ENCODE results near the gene RFX2.
"Not testable (repeated sequence)": the region's sequence is repeated elsewhere in the genome, so short reads cannot be mapped to it uniquely, and the experiment has no call there.

Gene RFX2

DNA sequence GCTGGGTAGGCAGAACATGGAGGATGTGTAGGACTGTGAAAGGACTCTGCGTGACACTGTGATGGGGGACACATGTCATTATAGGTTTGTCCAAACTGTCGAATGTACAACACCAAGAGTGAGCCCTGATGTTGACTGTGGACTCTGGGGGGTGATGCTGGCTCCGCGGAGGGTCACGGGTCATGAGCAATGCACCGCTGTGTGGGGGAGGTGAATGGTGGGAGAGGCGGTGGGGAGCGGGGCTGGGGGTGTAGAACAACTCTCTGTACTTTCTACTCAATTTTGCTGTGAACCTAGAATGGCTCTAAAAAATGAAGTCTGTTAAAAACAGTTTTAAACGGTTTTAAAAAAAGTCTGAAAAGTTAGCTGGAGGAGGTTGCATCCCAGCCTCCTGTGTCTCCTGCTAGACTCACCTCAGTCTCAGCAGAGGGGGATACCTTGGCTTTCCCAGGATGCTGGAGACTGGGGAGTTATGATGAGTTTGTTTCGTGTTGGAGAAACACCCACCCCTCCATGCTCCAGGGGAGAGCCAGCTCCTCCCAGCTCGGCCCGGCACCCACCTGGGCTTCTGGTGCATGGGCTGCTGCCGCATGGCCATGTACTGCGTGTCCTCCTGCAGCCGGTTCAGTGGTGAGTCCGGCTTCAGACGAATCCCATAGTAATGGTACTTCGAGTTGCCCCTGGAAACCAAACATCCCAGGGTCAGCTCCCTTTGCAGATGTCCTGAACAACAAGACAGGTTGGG is 97.7 kb downstream of the RFX2 start:
- no peak for DNase-seq (ENCODE audit: low read depth, low spot score)

DNA sequence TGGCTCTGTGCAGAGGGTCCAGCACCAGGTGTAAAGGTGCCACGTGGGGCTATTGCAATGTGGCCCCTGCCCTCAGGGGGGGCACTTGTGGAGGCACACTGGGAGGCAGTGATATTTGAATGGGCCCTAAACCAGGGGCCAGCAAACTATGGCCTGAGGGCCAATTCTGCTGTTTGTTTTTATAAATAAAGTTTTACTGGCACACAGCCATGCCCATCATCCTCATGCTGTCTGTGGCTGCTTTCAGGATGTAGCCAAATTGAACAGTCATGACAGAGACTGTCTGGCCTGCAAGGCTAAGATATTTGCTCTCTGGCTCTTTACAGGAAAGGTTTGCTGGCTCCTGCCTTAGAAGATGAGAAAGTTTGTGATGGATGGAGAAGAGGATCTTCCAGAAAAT is 98.5 kb downstream of the RFX2 start:
- DNase-seq (ENCODE audit: low read depth, low spot score), result no peak

DNA sequence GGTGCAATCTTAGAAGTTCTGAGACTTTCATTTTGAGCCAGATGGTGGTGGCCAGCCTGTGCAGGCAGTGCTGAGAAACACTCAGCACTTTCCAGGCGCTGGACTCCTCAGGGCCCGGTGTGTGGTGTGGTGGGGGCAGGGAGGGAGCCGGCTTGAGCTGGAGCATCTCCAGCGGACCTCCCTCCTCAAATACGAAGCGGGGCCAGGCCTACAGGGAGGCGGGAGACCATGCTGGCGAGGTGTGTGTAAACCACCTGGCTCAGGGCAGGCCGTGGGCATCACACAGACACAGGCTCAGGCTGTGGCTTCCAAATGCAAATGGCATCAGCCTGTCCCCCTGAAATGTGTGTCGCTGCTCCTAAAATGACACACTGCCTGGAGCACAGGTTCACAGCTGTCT is 99.1 kb downstream of the RFX2 start:
- no peak for DNase-seq (ENCODE audit: low read depth, low spot score)

DNA sequence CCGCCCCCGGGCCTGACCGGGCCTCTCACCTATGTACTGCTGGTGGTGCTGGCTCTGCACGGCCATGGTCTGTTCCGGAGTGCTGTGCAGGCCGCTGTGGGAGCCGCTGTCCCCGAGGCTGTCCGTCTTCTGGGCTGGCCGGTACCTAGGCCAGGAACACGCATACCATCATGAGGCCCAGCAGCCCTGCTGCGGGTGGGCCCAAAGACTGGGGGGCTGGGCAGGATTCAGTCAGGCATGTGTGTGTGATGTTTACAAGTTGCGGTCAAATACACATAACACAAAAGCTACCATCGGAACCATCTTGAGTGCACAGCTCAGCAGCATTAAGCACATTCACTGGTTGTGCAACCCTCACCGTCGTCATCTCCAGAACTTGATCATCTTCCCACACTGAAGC is 100.2 kb downstream of the RFX2 start:
- no peak for DNase-seq (ENCODE audit: low read depth, low spot score)

DNA sequence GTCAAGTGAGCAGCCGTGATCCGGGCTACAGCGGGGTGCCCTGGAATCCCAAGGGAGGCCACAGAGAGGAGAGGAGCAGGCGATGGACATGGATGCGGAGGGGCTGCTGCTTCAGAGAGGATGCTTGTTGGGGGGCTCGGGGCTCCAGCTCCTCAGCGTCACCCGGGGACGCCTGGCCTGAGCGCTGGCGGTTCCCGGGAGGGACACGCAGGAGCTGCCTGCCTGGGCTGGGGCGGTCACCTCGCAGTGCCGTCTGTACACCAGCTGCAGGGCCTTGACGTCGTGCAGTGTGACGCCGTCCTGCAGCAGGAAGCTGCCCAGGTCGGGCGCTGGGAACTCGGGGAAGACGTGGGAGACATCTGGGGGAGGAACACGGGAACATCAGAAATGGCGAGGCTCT is 102.4 kb downstream of the RFX2 start:
- DNase-seq (ENCODE audit: low read depth, low spot score), result no peak

DNA sequence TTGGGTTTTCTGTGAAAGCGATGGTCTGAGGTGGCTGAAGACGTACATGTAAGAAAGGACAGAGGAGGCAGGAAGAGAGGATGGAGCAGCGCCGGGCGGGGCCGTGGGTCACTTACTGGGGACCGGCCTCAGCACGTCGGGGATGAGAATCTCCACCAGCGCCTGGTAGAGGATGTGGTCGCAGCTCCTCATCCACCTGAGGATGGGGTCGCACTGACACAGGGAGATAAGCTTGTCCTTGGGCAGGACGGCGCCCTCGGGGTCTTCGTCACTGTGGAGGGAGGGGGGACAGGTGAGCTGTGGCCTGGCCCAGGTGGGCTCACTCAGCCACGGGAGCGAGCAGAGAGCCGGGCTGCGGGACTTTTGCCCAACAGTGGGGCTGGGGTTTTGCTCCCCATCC is 103.4 kb downstream of the RFX2 start:
- no peak for DNase-seq (ENCODE audit: low read depth, low spot score)

DNA sequence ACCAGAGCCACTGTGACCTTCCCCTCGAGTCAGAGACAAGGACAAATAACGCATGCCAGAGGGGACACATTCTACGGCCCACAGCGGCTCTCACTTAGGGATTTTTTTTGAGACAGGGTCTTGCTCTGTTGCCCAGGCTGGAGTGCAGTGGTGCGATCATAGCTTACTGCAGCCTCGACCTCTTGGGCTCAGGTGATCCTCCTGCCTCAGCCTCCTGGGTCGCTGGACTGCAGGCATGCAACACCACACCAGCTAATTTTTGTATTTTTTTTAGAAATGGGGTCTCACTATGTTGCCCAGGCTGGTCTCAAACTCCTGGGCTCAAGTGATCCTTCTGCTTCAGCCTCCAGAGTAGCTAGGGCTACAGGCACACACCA is 104.2 kb downstream of the RFX2 start:
- DNase-seq (ENCODE audit: low read depth, low spot score), result not testable (repeated sequence)

DNA sequence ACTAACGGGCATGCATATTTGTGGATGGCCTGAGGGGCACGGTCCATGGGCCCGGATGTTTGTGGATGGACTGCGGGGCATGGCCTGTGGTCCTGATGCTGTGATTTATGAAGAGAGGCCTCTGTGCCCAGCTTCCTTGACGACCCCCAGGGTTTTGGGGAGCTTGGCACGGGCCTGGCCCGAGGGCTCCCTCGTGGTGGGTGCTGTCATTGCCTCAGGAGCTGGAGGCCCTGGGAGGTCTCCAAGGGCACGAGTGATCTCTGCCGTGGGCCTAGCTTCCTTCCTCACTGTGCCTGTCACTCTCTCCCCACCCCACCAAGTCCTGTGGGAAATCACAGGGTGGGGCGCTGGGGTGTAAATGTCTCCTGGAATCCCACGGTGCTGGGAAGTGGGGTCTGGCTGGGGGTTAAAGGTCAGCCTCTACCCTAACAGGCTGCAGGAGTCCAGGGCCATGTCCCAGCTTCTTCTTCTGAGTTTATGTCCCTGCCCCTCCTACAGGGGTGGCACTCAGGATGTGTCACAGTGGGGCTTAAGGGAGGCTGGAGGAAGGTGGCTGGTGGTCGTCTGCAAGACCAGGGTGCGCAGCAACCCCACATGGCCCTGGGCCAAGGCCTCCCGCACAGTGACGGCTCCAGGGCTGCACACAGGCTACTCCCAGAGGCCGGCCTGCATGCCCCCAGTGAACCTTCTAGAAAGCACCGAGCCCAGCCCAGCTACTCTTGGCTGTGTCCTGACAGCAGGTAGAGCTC is 104.8 kb downstream of the RFX2 start:
- no peak for DNase-seq (ENCODE audit: low read depth, low spot score)

DNA sequence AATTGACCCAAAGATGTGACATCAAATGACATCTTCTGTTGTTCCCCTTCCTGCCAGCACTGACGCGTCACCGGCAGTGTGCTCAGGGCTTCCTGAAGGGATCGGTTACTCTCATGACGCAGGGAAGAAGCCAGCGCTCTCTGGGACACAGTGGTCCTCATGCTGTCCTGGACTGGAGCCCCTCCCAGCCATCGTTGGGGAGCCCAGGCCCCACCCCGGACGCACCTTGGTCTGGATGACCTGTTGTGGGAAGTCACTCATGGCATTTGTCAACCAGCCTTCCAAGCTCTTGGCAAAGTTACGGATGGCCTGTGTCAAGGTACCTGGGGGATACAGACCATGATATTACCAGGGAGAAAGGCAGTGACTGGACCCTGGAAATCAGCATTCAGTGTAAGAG is 106.3 kb downstream of the RFX2 start:
- DNase-seq (ENCODE audit: low read depth, low spot score), result no peak

DNA sequence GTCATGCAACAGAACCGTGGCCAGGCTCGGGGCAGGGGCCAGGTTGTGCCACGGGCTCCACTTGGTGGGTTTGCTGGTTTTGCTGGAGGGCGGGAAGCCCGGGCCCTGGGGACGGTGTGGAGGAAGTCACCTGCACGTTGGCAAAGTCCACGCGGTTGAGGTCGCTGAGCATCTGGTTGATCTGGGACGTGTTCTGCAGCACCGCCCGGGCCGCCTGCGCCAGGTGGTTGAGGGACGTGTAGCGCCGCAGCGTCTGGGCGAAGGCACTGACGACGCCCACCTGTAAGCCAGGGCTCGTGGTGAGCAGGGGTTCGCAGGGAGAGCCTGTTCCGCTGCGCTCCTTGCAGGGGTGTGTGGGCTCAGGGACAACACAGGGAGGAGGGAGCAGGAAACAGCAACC is 107.7 kb downstream of the RFX2 start:
- no peak for DNase-seq (ENCODE audit: low read depth, low spot score)

DNA sequence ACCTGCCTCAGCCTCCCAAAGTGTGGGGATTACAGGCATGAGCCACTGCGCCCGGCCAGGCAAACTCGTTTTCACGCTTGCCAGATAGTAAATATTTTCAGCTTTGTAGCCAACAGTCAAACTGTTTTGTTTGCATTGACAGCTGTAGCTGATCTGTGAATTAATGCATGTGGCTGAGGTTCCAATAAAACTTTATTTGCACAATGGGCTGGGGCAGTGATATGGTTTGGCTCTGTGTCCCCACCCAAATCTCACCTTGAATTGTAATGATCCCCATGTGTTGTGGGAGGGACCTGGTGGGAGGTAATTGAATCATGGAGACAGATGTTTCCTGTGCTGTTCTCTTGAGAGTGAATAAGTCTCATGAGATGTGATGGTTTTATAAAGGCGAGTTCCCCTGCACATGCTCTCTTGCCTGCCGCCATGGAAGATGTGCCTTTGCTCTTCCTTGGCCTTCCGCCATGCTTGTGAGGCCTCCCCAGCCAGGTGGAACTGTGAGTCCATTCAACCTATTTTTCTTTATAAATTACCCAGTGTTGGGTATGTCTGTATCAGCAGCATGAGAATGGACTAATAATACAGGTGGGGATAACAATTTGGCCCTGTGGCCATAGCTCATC is 110.0 kb downstream of the RFX2 start:
- no peak for DNase-seq (ENCODE audit: low read depth, low spot score)

DNA sequence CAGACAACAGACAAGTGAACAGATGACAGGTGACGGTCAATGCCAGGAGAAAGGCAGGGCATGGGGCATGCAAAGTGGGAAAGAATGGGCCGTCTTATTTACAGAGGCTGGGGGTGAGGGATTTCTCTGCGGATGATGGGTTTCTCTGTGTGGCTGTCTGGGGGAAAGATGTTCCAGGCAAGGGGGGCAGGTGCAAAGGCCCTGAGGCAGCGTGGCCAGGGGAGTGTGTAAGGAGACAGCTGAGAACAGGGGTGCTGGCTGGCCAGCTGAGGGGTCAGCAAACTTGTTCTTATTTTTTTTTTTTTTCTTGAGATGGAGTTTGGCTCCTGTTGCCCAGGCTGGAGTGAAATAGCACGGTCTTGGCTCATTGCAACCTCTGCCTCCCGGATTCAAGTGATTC is 110.6 kb downstream of the RFX2 start:
- no peak for DNase-seq (ENCODE audit: low read depth, low spot score)

DNA sequence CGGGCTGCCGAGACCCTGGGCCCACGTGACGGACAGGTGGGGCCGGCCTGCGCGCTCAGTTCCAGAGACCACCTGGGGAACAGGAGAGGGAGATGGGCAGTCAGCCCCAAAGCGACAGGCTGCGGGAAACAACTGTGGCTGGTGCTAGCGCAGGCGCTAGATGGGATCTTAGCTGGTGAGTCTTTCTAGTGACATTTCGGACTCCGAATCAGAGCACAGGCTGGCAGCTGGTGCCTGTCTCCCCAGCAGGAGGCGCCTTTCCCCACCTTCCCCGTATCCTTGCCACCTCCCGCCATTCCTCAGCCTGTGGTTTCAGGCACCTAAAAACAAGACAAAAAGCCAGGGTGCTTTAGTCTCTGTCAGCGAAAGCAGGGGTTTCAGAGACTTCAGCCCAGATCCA is 112.9 kb downstream of the RFX2 start:
- no peak for DNase-seq (ENCODE audit: low read depth, low spot score)

DNA sequence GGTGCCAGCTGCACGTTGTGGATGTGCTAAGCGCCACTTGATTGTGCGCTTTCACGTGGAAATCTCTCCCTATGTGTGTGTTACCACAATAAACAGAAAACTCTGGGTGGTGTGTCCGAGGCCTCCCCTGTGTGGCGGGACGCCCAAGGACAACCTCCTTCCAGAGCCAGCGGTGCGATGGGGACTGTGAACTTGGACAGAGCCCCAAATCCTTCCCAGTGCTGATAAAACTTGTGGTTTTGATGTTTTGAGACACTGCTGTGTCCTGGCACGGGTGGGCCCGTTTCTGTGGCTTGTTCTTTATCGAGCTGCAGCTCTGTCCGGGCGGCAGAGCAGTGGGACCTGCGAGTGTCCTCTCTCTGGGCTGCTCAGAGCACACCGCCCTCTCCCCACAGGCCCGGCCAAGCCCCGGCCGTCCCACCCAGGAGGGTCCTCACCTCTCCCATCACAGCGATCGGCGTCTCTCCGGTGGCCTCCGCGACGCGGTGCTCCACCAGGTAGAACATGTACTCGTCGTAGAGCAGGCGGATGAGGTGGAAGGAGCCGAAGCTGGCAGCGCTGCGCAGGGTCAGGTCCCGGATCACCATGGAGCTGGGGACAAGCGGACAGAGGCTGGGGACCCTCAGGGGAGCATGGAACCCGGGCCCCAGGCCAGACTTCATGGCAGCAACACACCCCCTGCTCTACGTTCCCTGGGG is 113.5 kb downstream of the RFX2 start:
- no peak for DNase-seq (ENCODE audit: low read depth, low spot score)

DNA sequence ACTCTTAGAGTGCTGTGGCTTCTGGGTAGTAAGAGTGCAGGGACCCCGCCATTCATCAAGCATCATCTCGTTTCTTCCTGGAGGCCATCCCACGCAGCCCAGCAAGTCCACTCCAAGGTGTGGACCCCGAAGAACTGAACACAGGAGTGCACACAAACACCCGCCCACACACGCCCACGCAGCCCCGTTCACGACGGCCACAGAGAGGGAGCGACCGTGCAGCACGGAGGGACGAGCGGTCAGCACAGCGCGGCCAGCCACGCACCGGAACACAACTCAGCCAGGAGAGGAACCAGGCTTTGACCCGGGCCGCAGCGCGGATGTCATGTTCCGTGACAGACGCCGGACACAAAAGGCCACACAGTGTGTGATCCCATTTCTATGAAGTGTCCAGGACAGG is 114.2 kb downstream of the RFX2 start:
- no peak for DNase-seq (ENCODE audit: low read depth, low spot score)

DNA sequence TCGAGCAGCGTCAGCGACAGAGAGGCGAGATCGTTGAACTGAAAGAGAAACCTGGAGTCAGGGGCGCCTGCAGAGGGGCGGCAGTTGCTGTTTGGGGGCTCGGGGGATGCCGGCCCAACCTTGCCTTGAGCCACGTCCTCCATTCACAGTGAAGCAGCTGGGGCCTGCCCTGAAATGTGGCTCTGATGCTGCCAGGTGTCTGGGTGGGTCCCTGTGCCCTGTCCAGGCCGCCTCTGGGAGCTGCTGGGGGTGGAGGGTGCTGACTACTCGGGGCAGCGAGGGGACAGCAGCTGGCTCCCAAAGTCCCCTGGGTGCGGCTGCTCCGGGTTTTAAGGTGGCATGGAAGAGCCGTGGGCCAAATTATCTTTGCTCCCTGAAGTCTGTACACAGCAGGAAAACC is 114.7 kb downstream of the RFX2 start:
- DNase-seq (ENCODE audit: low read depth, low spot score), result no peak

DNA sequence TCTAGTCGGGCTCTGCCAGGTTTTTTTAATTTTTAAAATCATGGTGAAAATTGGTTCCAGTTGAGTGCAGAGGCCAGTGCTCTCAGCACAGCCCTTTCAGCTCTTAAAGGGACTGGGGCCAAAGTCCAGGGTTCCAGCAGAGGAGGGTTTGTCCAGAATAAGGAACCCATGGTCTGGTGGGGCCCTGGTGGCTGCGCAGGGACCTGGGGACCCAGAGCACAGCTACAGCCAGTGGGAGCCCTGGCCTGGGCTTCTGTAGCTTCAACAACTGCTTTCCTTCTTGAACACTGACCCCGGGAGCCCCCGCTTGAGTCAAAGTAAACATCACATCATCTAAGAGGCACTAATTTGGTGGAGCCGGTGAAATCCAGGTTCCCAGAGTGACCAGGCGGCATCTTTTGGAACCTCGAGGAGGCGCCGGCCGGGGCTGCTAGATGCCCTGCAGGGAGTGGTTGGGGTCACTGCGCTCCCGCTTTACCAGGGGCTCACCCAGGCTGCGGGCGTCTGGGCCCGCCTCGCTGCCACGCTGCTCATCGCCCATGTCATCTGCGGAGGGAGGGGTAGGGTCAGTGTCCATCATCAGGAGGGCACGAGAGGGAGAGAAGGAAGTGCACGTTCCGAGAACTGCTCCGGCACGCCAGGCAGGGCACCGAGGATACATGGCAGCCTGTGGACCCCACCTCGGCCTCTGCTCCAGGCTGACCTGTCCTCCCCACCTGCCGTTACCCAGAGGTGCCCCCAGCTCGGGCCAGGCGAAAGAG is 115.7 kb downstream of the RFX2 start:
- DNase-seq (ENCODE audit: low read depth, low spot score), result no peak

DNA sequence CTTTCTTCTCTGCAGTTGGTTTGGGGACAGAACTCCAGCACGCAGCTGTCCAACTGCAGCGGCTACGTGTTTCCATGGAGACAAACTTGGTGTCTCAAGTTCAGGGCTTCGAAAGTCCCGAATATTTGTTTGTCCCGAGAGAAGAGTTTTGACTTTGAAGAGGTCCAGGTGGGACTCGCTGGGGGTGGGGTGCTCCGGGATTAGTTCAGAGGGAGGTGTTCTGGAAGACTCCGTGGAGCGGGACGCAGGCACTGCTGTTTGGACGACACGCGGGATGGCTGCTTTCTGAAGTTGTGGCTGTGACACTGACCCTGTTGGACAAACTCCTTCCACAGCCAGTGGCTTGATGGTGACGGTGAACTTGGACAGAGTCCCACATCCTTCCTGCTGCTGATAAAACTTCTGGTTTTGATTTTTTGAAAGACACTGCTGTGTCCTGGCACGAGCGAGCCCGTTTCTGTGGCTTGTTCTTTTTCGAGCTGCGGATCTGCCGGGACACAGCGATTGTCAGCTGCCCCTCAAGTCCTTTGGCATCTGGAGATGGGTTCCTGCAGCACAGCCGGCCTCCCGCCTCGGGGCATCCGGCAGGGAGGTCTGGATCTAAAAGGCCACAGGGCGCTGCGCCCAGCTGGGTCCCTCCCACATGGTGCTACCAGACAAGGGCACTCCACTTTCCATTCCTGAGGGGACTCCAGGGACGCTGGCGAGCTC is 116.5 kb downstream of the RFX2 start:
- no peak for DNase-seq (ENCODE audit: low read depth, low spot score)

DNA sequence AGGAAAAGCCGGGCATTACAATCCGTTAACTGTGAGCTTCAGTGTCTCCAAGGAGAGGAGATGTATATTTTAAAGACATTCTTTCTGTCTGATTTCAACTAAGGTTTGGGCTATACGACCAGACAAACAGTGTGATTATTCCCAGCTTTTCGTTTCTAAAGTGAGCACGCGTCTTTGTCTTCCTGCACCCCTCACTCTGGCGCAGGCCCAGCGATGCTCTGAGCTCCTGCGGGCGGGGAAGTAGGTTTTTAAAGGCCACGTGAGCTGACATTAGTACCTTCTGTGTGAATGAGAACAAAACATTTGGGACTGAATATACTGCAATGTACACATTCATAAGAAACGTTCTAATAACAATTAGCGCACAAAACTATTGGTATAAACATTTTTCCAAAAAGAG is 117.1 kb downstream of the RFX2 start:
- no peak for DNase-seq (ENCODE audit: low read depth, low spot score)

DNA sequence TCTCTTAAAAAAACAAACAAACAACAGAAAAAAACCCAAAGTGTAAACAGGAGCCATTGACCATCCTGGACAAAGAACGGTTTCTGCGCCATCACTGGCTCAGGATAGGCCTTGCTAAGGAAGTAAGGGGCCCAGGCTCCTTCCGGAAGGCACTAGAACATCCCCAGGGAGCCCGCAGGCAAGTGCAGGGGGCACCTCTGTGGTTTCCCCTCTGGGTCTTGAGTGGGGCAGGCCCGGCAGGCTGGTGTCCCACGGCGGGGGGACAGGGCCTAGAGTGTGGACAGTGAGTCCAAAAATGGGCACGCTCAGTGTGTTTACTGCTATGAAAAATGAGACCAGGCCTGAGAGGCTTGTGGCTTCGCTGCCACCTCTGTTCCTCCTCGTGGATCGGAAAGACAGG is 117.5 kb downstream of the RFX2 start:
- DNase-seq (ENCODE audit: low read depth, low spot score), result no peak

DNA sequence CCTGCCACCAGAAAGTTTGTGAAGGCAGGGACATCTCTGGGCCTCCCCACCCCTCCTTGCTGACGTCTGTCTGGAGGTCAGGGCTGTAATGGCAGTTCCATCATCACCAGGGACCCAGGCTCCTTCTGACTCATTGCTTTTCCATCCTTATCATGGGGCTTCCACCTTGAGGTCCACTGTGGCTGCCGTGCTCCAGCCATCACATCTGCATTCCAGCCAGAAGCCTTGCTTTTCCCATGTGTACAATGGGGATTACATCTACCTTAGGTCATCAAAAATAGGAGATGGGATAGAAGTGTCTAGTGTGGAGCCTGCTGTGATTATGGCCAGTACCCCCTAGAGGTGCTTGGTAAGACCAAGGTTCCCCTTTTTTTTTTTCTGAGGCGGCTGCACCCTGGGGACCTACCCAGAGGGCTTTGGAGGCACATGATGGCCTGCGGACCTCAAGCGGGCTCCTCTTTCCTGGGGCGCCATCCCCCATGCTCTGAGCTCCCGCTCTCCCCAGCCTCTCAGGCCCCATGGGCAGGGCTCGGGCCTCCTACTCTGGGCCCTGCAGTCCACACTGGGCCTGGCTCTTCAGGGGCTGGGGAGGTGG is 119.0 kb downstream of the RFX2 start:
- no peak for DNase-seq (ENCODE audit: low read depth, low spot score)

All from smooth muscle cell of the brain vasculature (primary cell).